HCT116 (cell line): ENCODE results near the gene PFN3. TPM values are rescaled to one million over a fixed set of nuclear protein-coding genes. Genes with fewer than 3 reads are reported as not detected.
A peak's percentile ranks its signal among the peaks of the same experiment; 100 is the strongest.

Experiments
- ATAC-seq: fragments of 200-7000 bp; cut with Tn5 transposase; 2 replicates; pipeline ENCODE4 v1.9.1; 2020; ENCODE audit warnings: mild to moderate bottlenecking, moderate library complexity
- BruUV-seq: library from RNA; stranded (reverse); fragments of 400-500 nt; replicated peaks from 2 replicates; lab custom pipeline; 2021; lab: Mats Ljungman, UMichigan
- CTCF ChIA-PET: fragments of 300-600 bp; sonication (Branson Sonifier 250); formaldehyde crosslinking; loops from one replicate; lab custom pipeline; 2021; ENCODE audit warnings: antibody characterized with exemption; lab: Charles Lee
- POLR2A ChIA-PET: fragments of 300-600, 350-600 bp; sonication (Branson Sonifier 250); formaldehyde crosslinking; loops from one replicate; lab custom pipeline; 2021; ENCODE audit warnings: antibody characterized with exemption; lab: Charles Lee
- RAD21 ChIA-PET, 2 experiments: fragments of 300-600 bp; sonication (Branson Sonifier 250); formaldehyde crosslinking; loops; one replicate each; lab custom pipeline; 2023; ENCODE audit warnings: low total read pairs in 2 of 2; ENCODE audit not compliant: uncharacterized antibody in 2 of 2, unreplicated experiment in 2 of 2, low non-redundant PET in 1 of 2; lab: Charles Lee
- DNase-seq: peaks from one replicate; pipeline ENCODE4 v3.0.0-alpha.2; 2010; ENCODE audit warnings: low read depth, low spot score
- H2AFZ ChIP-seq: fragments of 200-600 bp; shearing (Covaris generic), sonication (generic); 2 replicates; pipeline ENCODE4 v1.6.1; 2017; ENCODE audit warnings: low read depth, mixed run types, mixed read lengths, antibody characterized with exemption, low read length; ENCODE audit not compliant: poor library complexity, severe bottlenecking
- H3K27ac ChIP-seq: 2 replicates; pipeline ENCODE4 v1.5.1; 2012; ENCODE audit warnings: low read depth, low read length
- H3K27me3 ChIP-seq: fragments of 200-600 bp; sonication (generic); 2 replicates; pipeline ENCODE4 v1.6.1; 2016; ENCODE audit warnings: mixed run types, low read length, mixed read lengths; ENCODE audit not compliant: insufficient read depth
- H3K36me3 ChIP-seq, 2 experiments: fragments of 200-500 bp in 1 of 2; fragments of 200-600 bp in 1 of 2; sonication (Bioruptor generic) in 1 of 2; sonication (generic) in 1 of 2; 2 replicates each; pipeline versions ENCODE4 v1.5.1 to v1.6.1; 2014 to 2016; ENCODE audit warnings: low read length in 2 of 2, inconsistent platforms in 1 of 2, mixed read lengths in 1 of 2, mixed run types in 1 of 2; ENCODE audit not compliant: insufficient read depth in 2 of 2, control insufficient read depth in 1 of 2
- H3K4me1 ChIP-seq, 2 experiments: fragments of 200-600 bp in 1 of 2; sonication (generic) in 1 of 2; 2 replicates each; pipeline versions ENCODE4 v1.5.1 to v1.6.1; 2012 to 2017; ENCODE audit warnings: low read length in 2 of 2, inconsistent platforms in 1 of 2, mild to moderate bottlenecking in 1 of 2, mixed read lengths in 1 of 2, mixed run types in 1 of 2, moderate library complexity in 1 of 2; ENCODE audit not compliant: insufficient read depth in 2 of 2, control insufficient read depth in 1 of 2
- H3K4me2 ChIP-seq: fragments of 200-600 bp; sonication (generic); 2 replicates; pipeline ENCODE4 v1.6.1; 2017; ENCODE audit warnings: mixed run types, low read length, mixed read lengths
- H3K4me3 ChIP-seq, 2 experiments: fragments of 200-600 bp in 1 of 2; sonication (generic) in 1 of 2; replicated peaks in 1 of 2; 2 replicates each; pipeline ENCODE4 v1.5.1; 2011 to 2016; ENCODE audit warnings: low read length in 2 of 2, control low read depth in 1 of 2, low read depth in 1 of 2, mild to moderate bottlenecking in 1 of 2, mixed read lengths in 1 of 2, mixed run types in 1 of 2
- H3K79me2 ChIP-seq: fragments of 200-600 bp; sonication (generic); 2 replicates; pipeline ENCODE4 v1.6.1; 2017; ENCODE audit warnings: mild to moderate bottlenecking, mixed run types, low read length, moderate library complexity, mixed read lengths; ENCODE audit not compliant: insufficient read depth
- H3K9ac ChIP-seq: fragments of 200-600 bp; sonication (generic); 2 replicates; pipeline ENCODE4 v1.6.1; 2016; ENCODE audit warnings: low read length, mixed read lengths
- H3K9me2 ChIP-seq: fragments of 200-600 bp; sonication (generic), shearing (Covaris generic); 2 replicates; pipeline ENCODE4 v1.6.1; 2017; ENCODE audit warnings: mixed run types, mild to moderate bottlenecking, moderate library complexity; ENCODE audit not compliant: insufficient read depth
- H3K9me3 ChIP-seq, 2 experiments: fragments of 200-500 bp in 1 of 2; fragments of 200-600 bp in 1 of 2; sonication (Bioruptor generic) in 1 of 2; sonication (generic) in 1 of 2; 2 replicates each; pipeline ENCODE4 v1.6.1; 2014 to 2017; ENCODE audit warnings: low read length in 2 of 2, mixed read lengths in 2 of 2, inconsistent platforms in 1 of 2, low read depth in 1 of 2, mild to moderate bottlenecking in 1 of 2, mixed run types in 1 of 2, moderate library complexity in 1 of 2; ENCODE audit not compliant: control insufficient read depth in 1 of 2, insufficient read depth in 1 of 2
- H4K20me1 ChIP-seq: fragments of 200-600 bp; sonication (generic), shearing (Covaris generic); 2 replicates; pipeline ENCODE4 v1.6.1; 2017; ENCODE audit warnings: mixed run types, mild to moderate bottlenecking, moderate library complexity; ENCODE audit not compliant: insufficient read depth
- CEBPB ChIP-seq: IDR thresholded peaks from 2 replicates; pipeline ENCODE4 v1.6.1; 2012; ENCODE audit warnings: low read depth
- EGR1 ChIP-seq: IDR thresholded peaks from 2 replicates; pipeline ENCODE4 v1.6.1; 2012; ENCODE audit warnings: low read depth
- EZH2phosphoT487 ChIP-seq: fragments of 200-600 bp; IDR thresholded peaks from 2 replicates; pipeline ENCODE4 v1.6.1; 2018; ENCODE audit warnings: antibody characterized with exemption, borderline replicate concordance
- JUND ChIP-seq: IDR thresholded peaks from 2 replicates; pipeline ENCODE4 v1.6.1; 2012
- POLR2AphosphoS5 ChIP-seq: IDR thresholded peaks from 2 replicates; pipeline ENCODE4 v1.6.1; 2011; ENCODE audit warnings: mild to moderate bottlenecking, low read depth, low read length, moderate library complexity
- RAD21 ChIP-seq: IDR thresholded peaks from 2 replicates; pipeline ENCODE4 v1.6.1; 2012; ENCODE audit warnings: low read depth, mild to moderate bottlenecking
- YY1 ChIP-seq: IDR thresholded peaks from 2 replicates; pipeline ENCODE4 v1.6.1; 2011; ENCODE audit warnings: low read length, low read depth, moderate library complexity, mild to moderate bottlenecking; ENCODE audit not compliant: insufficient replicate concordance; ENCODE audit errors: extremely low read depth
- intact Hi-C: fragments of 100-400 bp; cut with micrococcal nuclease; formaldehyde crosslinking; loops from 2 replicates; pipeline ENCODE4 v1.10.0; 2022
- total RNA-seq: library from RNA; stranded (reverse); gene quantifications from one replicate; pipeline ENCODE4 v1.2.1, GENCODE V29; 2021; ENCODE audit not compliant: unreplicated experiment
- TF ChIP-seq, protein P1 (sequence below): IDR thresholded peaks from 2 replicates; pipeline ENCODE4 v1.6.1; 2012; ENCODE audit warnings: low read depth
- TF ChIP-seq, protein P2 (sequence below), 3 experiments: fragments of 200-600 bp in 1 of 3; sonication (generic) in 1 of 3; IDR thresholded peaks in 2 of 3; conservative IDR thresholded peaks in 1 of 3; 2 replicates each; pipeline ENCODE4 v1.5.1; 2012 to 2017; ENCODE audit warnings: low read depth in 2 of 3, low read length in 2 of 3, antibody characterized with exemption in 1 of 3, borderline replicate concordance in 1 of 3, control low read depth in 1 of 3, mild to moderate bottlenecking in 1 of 3, mixed read lengths in 1 of 3, mixed run types in 1 of 3, moderate library complexity in 1 of 3; ENCODE audit not compliant: insufficient read depth in 1 of 3

Gene PFN3
- total RNA-seq, 1 experiment from 2014 or later = not detected

DNA sequence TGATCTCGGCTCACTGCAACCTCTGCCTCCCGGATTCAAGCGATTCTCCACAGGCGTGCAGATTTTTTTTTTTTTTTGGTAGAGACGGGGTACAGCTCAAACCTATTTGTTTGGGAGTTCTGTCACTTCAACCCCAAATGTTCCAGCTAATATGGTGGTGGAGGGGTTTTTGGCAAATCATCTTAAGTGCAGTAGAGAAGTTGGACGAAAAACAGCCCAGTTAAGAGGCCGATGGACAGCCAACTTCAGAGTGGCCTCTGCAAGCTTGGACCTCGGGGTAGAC is 45.4 kb upstream of the PFN3 start:
- Histone ChIP-seq H2AFZ (no peak overlapping the region), H3K4me2 (peak overlapping the region; percentile 99), H3K9me2 (no peaks in the 10 kb centered on the region), H3K9me3 (no peaks in the 10 kb centered on the region), H3K79me2 (peaks cover 69% of the 10 kb centered on the region), H3K4me3 (peak overlapping the region; percentile 55 to 86), H3K9ac (peak overlapping the region; percentile 99), H3K36me3 (peaks cover 0 to 17% of the 10 kb centered on the region in 2 experiments; a peak in 2 of 4 replicates), H4K20me1 (peaks cover 3% of the 10 kb centered on the region; the same call in 1 of the 2 replicates), H3K27ac (peak overlapping the region; percentile 95), H3K4me1 (peaks cover 9 to 56% of the 10 kb centered on the region in 2 experiments), H3K27me3 (no peaks in the 10 kb centered on the region)
- CTCF ChIA-PET = interaction anchor here (0.8 to 6.3 kb wide), 5 partner anchors 9 to 62 kb away, joined by 3 to 53 read pairs (median 5); partner anchors contain the start of gene GRK6
- TF ChIP-seq EGR1 = no peak
- RAD21 ChIA-PET = interaction anchor here in 1 of 2 experiments (1.0 to 1.5 kb wide), 2 partner anchors 41 to 55 kb away, joined by 3 to 5 read pairs; no protein-coding TSS in a partner anchor
- POLR2A ChIA-PET = interaction anchor here (1.1 to 2.4 kb wide), 4 partner anchors 9 to 94 kb away, joined by 4 to 10 read pairs (median 6); partner anchors contain the start of genes GRK6, LMAN2 and PDLIM7
- ATAC-seq (no peak), DNase-seq (no peak)
- intact Hi-C loops = no loop called here
- no TSS peak for BruUV-seq

DNA sequence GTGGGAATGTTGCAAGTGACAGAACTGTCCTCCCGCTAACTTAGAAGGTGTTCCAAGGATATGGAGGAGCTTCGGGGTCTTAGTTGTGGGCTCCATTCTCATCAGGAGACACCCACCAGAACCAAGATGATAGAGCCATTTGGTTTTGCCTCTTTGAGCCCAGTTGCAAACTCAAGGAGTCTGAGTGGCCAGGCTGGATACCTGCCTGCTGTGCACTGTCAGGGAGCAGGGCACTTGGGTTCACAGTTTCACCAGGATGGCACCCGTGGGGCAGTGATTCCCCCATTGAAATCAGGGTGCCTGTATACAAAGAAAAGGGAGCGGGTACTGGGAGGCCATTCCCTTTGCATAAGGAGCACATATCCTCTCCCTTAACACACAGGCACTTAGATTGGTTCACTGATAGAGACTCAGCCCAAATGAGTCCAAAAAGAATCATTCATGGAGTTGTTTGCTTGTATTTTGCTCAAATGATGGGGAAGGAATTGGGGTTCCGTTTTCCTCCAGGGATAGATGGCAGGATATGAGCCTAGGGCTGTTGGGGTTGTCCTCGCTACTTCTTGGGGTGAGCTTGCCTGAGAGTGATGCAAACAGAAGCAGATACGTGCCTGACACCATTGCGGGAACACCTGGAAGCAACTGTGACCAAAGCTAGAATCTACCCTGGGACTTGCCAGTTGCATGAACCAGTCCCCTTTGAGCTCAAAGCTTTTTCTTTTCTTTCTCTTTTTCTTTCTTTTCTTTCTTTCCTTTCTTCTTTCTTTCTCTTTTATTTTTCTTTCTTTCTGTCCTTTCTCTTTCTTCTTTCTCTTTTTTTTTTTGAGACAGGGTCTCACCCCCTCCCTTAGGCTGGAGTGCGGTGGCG is 44.8 kb upstream of the PFN3 start:
- TSS peak; percentile 49 for BruUV-seq
- DNase-seq (no peak), ATAC-seq (no peak)
- no peaks in the 10 kb centered on the region for H3K9me2 ChIP-seq
- CTCF ChIA-PET = interaction anchor here (0.8 to 6.3 kb wide), 4 partner anchors 10 to 62 kb away, joined by 3 to 53 read pairs (median 14); no protein-coding TSS in a partner anchor
- peak overlapping the region; percentile 99 for H3K4me2 ChIP-seq
- H2AFZ ChIP-seq = no peak overlapping the region
- RAD21 ChIA-PET = interaction anchor here in 1 of 2 experiments (1.0 to 1.5 kb wide), 2 partner anchors 40 to 55 kb away, joined by 3 to 5 read pairs; no protein-coding TSS in a partner anchor
- TF ChIP-seq RAD21 = no peak
- TF ChIP-seq EZH2phosphoT487 = no peak
- TF ChIP-seq JUND = no peak
- peak; percentile 12; the same call in 1 of the 2 replicates for TF ChIP-seq POLR2AphosphoS5
- TF ChIP-seq CEBPB = no peak
- no peak for TF ChIP-seq YY1
- TF ChIP-seq, protein P1, sequence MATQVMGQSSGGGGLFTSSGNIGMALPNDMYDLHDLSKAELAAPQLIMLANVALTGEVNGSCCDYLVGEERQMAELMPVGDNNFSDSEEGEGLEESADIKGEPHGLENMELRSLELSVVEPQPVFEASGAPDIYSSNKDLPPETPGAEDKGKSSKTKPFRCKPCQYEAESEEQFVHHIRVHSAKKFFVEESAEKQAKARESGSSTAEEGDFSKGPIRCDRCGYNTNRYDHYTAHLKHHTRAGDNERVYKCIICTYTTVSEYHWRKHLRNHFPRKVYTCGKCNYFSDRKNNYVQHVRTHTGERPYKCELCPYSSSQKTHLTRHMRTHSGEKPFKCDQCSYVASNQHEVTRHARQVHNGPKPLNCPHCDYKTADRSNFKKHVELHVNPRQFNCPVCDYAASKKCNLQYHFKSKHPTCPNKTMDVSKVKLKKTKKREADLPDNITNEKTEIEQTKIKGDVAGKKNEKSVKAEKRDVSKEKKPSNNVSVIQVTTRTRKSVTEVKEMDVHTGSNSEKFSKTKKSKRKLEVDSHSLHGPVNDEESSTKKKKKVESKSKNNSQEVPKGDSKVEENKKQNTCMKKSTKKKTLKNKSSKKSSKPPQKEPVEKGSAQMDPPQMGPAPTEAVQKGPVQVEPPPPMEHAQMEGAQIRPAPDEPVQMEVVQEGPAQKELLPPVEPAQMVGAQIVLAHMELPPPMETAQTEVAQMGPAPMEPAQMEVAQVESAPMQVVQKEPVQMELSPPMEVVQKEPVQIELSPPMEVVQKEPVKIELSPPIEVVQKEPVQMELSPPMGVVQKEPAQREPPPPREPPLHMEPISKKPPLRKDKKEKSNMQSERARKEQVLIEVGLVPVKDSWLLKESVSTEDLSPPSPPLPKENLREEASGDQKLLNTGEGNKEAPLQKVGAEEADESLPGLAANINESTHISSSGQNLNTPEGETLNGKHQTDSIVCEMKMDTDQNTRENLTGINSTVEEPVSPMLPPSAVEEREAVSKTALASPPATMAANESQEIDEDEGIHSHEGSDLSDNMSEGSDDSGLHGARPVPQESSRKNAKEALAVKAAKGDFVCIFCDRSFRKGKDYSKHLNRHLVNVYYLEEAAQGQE = no peak
- TF ChIP-seq, protein P2, sequence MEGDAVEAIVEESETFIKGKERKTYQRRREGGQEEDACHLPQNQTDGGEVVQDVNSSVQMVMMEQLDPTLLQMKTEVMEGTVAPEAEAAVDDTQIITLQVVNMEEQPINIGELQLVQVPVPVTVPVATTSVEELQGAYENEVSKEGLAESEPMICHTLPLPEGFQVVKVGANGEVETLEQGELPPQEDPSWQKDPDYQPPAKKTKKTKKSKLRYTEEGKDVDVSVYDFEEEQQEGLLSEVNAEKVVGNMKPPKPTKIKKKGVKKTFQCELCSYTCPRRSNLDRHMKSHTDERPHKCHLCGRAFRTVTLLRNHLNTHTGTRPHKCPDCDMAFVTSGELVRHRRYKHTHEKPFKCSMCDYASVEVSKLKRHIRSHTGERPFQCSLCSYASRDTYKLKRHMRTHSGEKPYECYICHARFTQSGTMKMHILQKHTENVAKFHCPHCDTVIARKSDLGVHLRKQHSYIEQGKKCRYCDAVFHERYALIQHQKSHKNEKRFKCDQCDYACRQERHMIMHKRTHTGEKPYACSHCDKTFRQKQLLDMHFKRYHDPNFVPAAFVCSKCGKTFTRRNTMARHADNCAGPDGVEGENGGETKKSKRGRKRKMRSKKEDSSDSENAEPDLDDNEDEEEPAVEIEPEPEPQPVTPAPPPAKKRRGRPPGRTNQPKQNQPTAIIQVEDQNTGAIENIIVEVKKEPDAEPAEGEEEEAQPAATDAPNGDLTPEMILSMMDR (IDR thresholded peaks at IDR 0.05 in 2 of 3, conservative IDR thresholded peaks at IDR 0.05 in 1 of 3; ENCODE audit: borderline replicate concordance in 1 of 3, insufficient read depth in 1 of 3, low read depth in 2 of 3, low read length in 2 of 3) = no peak
- intact Hi-C loops = no loop called here
- POLR2A ChIA-PET = interaction anchor here (1.1 to 2.4 kb wide), 3 partner anchors 19 to 93 kb away, joined by 5 to 10 read pairs (median 7); partner anchors contain the start of genes GRK6, LMAN2 and PDLIM7
- H3K79me2 ChIP-seq = peaks cover 67% of the 10 kb centered on the region
- peaks cover 3% of the 10 kb centered on the region; the same call in 1 of the 2 replicates for H4K20me1 ChIP-seq
- H3K27me3 ChIP-seq = no peaks in the 10 kb centered on the region
- H3K9ac ChIP-seq = peak overlapping the region; percentile 99
- no peaks in the 10 kb centered on the region for H3K9me3 ChIP-seq
- H3K27ac ChIP-seq = peak overlapping the region; percentile 95; the same call in 1 of the 2 replicates
- peaks cover 0 to 17% of the 10 kb centered on the region in 2 experiments; a peak in 2 of 4 replicates for H3K36me3 ChIP-seq
- peaks cover 9 to 56% of the 10 kb centered on the region in 2 experiments for H3K4me1 ChIP-seq
- H3K4me3 ChIP-seq = peak overlapping the region in 1 of 2 experiments; percentile 86; a peak in 2 of 4 replicates
